Stimulated activated CD8-positive, alpha-beta memory T cell treated with anti-CD3 and anti-CD28 coated beads, Interleukin-15, amount 100 ng/mL, for 48 hours (primary cell): Measurements from ENCODE around the gene LRRC59.

ENCODE experiments used
- DNase-seq, 2 donors: peaks; one replicate each; pipeline ENCODE4 v3.0.0-alpha.2; 2020; ENCODE audit warnings: low read depth in 2 of 2

Gene LRRC59

GRCh38 chr17:50362661-50363060 is 34.7 kb downstream of the LRRC59 start:
- no peak for DNase-seq

DNA sequence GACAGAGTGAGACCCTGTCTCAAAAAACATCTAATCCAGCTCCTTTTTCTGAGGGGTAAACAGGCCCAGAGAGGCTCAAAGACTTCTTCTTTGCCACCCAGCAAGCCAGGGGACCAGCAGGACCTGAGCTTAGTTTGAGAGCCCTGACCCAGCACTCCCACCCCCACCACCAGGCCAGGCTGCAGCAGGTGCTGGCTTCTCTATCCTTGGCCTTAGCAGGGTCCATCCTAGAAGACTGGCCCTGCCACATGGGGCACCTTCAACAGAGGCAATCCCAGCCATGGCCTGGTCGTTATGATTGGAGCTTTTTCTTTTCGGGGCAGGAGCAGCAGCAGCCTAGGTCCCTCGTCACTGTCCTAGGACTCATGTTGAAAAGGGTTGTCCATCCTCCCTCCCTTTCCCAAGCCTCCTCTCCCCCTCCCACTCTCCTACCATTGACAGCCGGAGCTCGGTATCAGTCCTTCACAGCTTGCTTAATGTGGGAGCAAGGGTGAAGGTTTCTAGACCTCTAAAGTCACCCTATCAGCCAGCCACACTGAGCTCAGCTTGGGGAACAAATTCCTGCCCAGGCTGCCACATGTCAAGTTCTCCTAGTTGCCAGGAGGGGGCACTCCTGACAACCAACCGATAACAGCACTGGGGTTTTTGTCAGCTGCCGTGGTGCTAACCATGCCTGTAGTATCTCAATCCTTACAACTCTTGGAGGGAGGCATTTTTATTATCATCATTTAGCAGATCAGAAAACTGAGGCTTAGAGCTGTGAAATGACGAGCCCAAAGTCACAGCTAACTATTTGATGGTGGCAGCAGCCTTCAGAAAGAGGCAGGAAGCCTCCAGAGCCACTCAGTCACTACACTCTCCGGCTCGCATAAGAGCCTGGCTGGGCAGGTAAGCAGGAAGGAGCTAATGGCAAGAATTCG is 35.5 kb downstream of the LRRC59 start:
- peak in 1 of 2 donors; percentile 19 for DNase-seq

DNA sequence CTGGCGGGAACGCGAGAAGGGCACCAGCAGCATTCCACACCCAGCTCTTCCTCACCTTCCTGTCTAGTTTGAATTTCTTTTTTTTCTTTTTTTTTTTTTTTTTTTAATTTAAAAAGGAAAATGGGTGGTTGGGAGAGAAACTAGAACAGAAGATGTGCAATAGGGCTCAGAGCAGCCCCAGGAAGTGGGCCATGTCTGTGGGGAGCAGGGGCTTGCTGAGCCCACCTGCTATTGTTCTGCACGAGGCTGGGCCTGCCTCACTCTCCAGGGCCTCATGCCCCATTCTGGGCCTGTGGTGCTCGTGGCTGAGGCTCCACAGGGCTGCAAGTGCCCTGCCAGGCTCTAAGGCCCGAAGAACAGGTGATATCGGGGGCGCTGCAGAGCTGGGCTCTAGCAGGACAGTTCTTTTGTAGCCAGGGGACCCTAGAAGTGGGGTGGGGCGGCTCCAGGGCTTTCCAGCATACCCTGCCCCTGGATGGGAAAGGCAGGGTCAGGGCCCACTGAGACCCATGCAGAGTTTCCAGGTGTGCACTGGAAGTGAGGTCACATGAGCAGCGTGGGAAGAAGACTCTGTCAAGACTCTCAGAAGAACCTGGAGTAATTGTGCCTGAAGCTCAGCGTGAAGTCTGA is 36.7 kb downstream of the LRRC59 start:
- no peak for DNase-seq

DNA sequence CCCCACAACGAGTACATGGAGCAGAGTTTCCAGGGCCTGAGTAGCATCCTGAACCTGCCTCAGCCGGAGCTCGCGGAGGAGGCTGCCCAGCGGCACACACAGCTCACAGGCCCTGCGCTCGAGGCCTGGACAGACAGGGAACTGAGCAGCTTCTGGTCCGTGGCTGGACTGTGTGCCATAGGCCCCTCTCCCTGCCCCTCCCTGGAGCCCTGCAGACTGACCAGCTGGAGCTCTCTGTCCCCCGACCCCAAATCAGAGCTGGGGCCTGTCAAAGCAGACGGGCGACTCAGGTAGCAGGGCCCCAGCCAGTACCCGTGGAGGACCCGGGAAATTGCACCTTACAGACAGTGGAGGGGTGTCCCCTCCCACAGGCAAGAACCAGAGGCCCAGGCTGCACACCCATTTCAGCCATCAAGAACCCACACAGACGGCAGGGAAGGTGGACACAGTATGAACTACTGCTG is 37.3 kb downstream of the LRRC59 start:
- no peak for DNase-seq

- no peak for DNase-seq
Observed at GRCh38 chr17:50359005-50359699, 38.2 kb downstream of the LRRC59 start.

DNA sequence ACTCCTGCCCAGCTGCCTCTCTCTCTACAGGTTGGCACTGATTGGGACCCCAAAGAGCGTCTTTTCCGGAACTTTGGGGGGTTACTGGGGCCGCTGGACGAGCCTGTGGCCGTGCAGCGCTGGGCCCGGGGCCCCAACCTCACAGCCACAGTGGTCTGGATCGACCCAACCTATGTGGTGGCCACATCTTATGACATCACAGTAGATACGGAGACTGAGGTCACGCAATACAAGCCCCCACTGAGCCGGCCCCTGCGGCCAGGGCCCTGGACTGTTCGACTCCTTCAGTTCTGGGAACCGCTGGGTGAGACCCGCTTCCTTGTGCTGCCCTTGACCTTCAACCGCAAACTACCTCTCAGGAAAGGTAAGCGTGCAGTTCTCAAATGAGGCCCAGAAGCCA is 39.1 kb downstream of the LRRC59 start:
- no peak for DNase-seq

- no peak for DNase-seq
Observed at GRCh38 chr17:50356892-50357510, 40.3 kb downstream of the LRRC59 start.

GRCh38 chr17:50356418-50356817 is 40.9 kb downstream of the LRRC59 start:
- DNase-seq, result no peak

GRCh38 chr17:50355701-50356341 is 41.5 kb downstream of the LRRC59 start:
- DNase-seq, result no peak

GRCh38 chr17:50355336-50355700 is 42.0 kb downstream of the LRRC59 start:
- no peak for DNase-seq

- no peak for DNase-seq
Observed at GRCh38 chr17:50354776-50355175, 42.5 kb downstream of the LRRC59 start.

DNA sequence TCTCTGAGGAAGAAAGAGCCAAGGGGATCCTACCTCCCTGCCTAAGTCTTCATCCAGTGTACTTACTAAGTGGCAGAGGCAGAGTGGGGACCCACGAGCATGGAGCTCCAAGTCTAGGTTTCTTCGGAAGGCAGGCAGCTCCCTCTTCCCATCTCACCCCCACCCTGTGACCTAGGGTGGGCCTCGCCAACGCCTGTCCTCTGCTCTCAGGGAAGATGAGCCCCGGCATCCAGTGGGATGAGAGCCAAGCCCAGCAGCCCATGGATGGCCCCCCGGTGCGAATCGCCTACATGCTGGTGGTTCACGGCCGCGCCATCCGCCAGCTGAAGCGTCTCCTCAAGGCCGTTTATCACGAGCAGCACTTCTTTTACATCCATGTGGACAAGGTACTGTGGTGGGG is 43.1 kb downstream of the LRRC59 start:
- DNase-seq, result no peak

GRCh38 chr17:50353600-50354195 is 43.6 kb downstream of the LRRC59 start:
- no peak for DNase-seq

- no peak for DNase-seq
Observed at GRCh38 chr17:50352693-50353599, 44.4 kb downstream of the LRRC59 start.

DNA sequence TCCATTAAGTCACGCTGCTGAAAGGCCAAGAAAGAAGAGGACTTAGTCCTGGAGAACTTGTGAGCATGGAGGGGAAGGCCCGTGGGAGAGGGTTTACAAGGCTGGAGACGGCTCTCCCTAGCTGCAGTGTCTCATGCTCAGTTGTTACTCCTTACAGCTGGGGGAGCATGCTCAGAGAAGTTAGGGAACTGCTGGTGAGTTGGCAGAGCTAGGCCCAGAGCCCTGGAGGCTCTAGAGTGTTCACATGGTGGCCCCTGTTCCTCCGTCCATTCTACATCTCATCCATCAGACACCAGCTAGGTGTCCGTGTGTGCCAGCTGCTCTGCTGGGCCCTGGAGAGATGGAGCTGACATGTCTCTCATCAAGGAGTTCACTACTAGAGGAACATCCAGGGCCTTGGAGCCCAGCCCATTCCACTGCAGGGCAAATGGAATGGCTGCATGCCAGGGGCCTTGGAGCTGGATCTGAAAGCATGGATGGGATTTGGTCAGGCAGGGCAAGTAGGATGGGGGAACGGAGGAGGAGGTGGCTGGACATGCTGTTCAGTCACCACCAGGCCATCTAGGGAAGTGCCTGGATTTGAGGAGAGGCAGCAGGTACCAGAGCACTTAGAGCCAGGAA is 45.1 kb downstream of the LRRC59 start:
- no peak for DNase-seq

- DNase-seq, result no peak
Observed at GRCh38 chr17:50350733-50351132, 46.6 kb downstream of the LRRC59 start.

DNA sequence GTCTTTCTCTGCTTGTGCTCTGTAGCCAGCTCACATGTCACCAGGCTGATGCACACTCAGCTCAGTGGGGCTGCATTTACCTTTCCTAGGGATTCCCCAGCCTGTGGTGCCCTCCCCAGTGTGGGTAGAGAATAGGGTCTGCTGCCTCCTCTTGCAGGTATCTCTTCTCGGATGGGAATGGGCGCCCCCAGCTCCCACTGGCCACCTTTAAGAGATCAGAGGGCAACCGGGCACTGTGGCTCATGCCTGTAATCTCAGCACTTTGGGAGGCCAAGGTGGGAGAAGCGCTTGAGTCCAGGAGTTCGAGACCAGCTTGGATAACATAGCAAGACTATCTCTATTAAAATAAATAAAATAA is 48.1 kb downstream of the LRRC59 start:
- DNase-seq, result no peak

DNA sequence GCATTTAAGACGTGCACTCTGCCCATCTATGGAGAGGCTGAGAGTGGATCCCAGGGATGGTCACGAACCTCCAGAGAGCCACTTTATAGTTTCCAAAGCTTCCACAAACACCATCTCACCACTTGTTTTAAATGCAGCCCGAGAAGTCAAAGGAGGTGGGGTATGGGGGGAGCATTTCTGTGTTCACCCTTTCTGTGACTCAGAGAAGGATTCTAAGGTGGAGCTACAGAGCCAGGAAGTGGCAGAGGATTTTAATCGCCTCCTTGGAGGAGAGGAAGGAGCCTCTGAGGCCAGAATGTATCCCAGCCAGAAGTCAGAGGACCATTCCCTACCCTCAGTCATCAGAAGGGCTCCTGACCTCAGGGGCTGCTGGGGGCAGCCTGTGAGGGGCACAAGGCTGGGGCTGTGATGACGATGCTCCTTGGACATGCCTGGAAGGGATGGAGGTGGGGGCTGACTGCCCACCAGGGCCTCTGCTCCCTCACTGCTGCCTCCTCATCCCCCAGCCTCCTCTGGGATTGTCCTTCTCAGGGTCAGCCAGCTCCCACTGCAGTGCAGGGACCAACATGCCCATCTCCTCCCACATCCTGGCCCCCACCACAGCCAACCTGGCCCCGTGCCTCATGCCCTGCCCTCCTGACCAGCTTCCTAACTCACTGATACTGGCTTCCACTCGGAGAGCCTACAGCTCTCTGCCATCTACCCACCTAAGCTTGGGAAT is 48.6 kb downstream of the LRRC59 start:
- no peak for DNase-seq

DNA sequence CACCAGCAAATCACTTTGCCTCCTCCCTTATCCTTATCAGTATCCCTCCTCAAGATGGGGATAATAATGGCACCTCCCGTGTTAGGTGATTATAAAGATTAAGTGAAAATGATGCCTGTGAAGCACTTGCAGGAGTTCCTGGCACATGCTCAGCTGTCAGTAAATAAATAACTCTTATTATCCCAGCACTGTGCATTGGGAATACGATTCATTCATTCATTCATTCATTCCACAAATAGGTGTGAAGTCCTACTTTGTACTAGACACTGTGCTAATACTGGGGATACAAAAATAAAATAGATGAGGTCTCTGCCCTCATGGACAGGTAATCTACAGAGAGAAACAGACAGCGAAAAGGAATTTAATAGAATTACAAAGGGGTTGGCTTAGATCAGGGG is 49.4 kb downstream of the LRRC59 start:
- no peak for DNase-seq
